ENCODE measurements around the gene WWOX. TPM values are rescaled to one million over a fixed set of nuclear protein-coding genes. Genes with fewer than 3 reads are reported as not detected.

WWOX gene
- total RNA-seq, 3 donors from 2014 or later (not counting 1 experiment from before 2014, with no cell fraction given): 21.0 to 29.8 (median 27.0) TPM

DNA sequence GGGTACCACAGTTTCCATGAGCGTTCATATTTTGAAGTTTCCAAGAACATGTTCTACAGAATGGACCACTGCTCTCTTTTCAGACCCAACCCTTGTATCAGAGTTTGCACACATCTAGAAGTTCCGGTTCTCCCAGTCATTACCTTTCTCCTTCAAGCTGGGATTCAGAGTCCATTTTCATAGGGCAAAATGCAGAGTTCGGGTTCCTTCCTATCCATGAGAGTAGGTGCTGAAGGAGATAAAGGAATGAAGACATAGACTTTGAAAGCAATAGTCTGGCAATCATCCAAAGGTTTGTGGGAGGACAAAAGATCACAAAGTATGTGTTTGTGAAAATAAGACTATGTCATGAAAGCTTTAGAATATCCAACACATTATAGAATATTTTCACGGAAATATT lies 801.5 kb downstream of the WWOX start:
- intact Hi-C loops (cut with micrococcal nuclease): no loop called here

GRCh38 chr16:78902321-78902720 lies 802.9 kb downstream of the WWOX start:
- no peaks in the 10 kb centered on the region for H3K27me3 ChIP-seq (ENCODE audit: control insufficient read depth, insufficient read depth, low read length)
- WGBS (ENCODE audit: insufficient coverage): 98% methylated on average over 13 of the region's 13 CpGs
- no peaks in the 10 kb centered on the region for H3K36me3 Mint-ChIP-seq

More for the DNA sequence above, 801.5 kb downstream of the WWOX start:
- Histone ChIP-seq H3K4me1 (ENCODE audit: control insufficient read depth, insufficient read depth, low read length) (no peaks in the 10 kb centered on the region), H3K27me3 (ENCODE audit: control insufficient read depth, insufficient read depth, low read length) (no peaks in the 10 kb centered on the region), H3K36me3 (ENCODE audit: control insufficient read depth, insufficient read depth, low read length) (no peaks in the 10 kb centered on the region), H3K27ac (ENCODE audit: low read length) (no peak overlapping the region), H3K9me3 (ENCODE audit: control insufficient read depth, insufficient read depth, low read length) (no peaks in the 10 kb centered on the region), H3K4me3 (ENCODE audit: low read length) (no peak overlapping the region)
- Mint-ChIP-seq H3K27me3 (ENCODE audit: low read depth in 2 of 2) (no peaks in the 10 kb centered on the region), H3K4me1 (peaks cover 0 to 5% of the 10 kb centered on the region in 2 donors), H3K9me3 (no peaks in the 10 kb centered on the region), H3K36me3 (no peaks in the 10 kb centered on the region), H3K27ac (no peak overlapping the region), H3K4me3 (no peak overlapping the region)
- ATAC-seq (no peak), DNase-seq (no peak)
- 94% methylated on average over 4 of the region's 4 CpGs for WGBS (ENCODE audit: insufficient coverage)
- TF ChIP-seq, protein P1, sequence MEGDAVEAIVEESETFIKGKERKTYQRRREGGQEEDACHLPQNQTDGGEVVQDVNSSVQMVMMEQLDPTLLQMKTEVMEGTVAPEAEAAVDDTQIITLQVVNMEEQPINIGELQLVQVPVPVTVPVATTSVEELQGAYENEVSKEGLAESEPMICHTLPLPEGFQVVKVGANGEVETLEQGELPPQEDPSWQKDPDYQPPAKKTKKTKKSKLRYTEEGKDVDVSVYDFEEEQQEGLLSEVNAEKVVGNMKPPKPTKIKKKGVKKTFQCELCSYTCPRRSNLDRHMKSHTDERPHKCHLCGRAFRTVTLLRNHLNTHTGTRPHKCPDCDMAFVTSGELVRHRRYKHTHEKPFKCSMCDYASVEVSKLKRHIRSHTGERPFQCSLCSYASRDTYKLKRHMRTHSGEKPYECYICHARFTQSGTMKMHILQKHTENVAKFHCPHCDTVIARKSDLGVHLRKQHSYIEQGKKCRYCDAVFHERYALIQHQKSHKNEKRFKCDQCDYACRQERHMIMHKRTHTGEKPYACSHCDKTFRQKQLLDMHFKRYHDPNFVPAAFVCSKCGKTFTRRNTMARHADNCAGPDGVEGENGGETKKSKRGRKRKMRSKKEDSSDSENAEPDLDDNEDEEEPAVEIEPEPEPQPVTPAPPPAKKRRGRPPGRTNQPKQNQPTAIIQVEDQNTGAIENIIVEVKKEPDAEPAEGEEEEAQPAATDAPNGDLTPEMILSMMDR (IDR thresholded peaks at IDR 0.05): no peak

GRCh38 chr16:78903237-78903636 lies 803.8 kb downstream of the WWOX start:
- no peaks in the 10 kb centered on the region for H3K36me3 ChIP-seq (ENCODE audit: control insufficient read depth, insufficient read depth, low read length)
- intact Hi-C loops (cut with micrococcal nuclease): no loop called here
- WGBS (ENCODE audit: insufficient coverage): 73% methylated on average over 4 of the region's 4 CpGs
- Mint-ChIP-seq H3K27ac (no peak overlapping the region), H3K4me3 (no peak overlapping the region), H3K4me1 (peaks cover 0 to 5% of the 10 kb centered on the region in 2 donors), H3K36me3 (no peaks in the 10 kb centered on the region), H3K27me3 (ENCODE audit: low read depth in 2 of 2) (no peaks in the 10 kb centered on the region), H3K9me3 (no peaks in the 10 kb centered on the region)
- ATAC-seq: no peak
- H3K27me3 ChIP-seq (ENCODE audit: control insufficient read depth, insufficient read depth, low read length): no peaks in the 10 kb centered on the region
- H3K9me3 ChIP-seq (ENCODE audit: control insufficient read depth, insufficient read depth, low read length): no peaks in the 10 kb centered on the region
- DNase-seq: peak in 1 of 2 donors; percentile 25
- TF ChIP-seq, protein P1 (IDR thresholded peaks at IDR 0.05): no peak
- no peak overlapping the region for H3K4me3 ChIP-seq (ENCODE audit: low read length)
- no peaks in the 10 kb centered on the region for H3K4me1 ChIP-seq (ENCODE audit: control insufficient read depth, insufficient read depth, low read length)
- no peak overlapping the region for H3K27ac ChIP-seq (ENCODE audit: low read length)

More at GRCh38 chr16:78902321-78902720, 802.9 kb downstream of the WWOX start:
- no peaks in the 10 kb centered on the region for H3K27me3 Mint-ChIP-seq (ENCODE audit: low read depth in 2 of 2)
- intact Hi-C loops (cut with micrococcal nuclease): no loop called here
- TF ChIP-seq, protein P1 (IDR thresholded peaks at IDR 0.05): no peak
- no peak overlapping the region for H3K27ac ChIP-seq (ENCODE audit: low read length)
- H3K9me3 ChIP-seq (ENCODE audit: control insufficient read depth, insufficient read depth, low read length): no peaks in the 10 kb centered on the region
- no peaks in the 10 kb centered on the region for H3K4me1 ChIP-seq (ENCODE audit: control insufficient read depth, insufficient read depth, low read length)
- DNase-seq: no peak
- H3K9me3 Mint-ChIP-seq: no peaks in the 10 kb centered on the region
- peaks cover 0 to 5% of the 10 kb centered on the region in 2 donors for H3K4me1 Mint-ChIP-seq
- H3K36me3 ChIP-seq (ENCODE audit: control insufficient read depth, insufficient read depth, low read length): no peaks in the 10 kb centered on the region
- H3K4me3 ChIP-seq (ENCODE audit: low read length): no peak overlapping the region
- ATAC-seq: no peak
- H3K4me3 Mint-ChIP-seq: no peak overlapping the region
- H3K27ac Mint-ChIP-seq: no peak overlapping the region

- 99% methylated on average over 4 of the region's 4 CpGs for WGBS (ENCODE audit: insufficient coverage)
- H3K4me3 Mint-ChIP-seq: no peak overlapping the region
These were observed 804.4 kb downstream of the WWOX start for GRCh38 chr16:78903843-78904242.

More at GRCh38 chr16:78903843-78904242, 804.4 kb downstream of the WWOX start:
- Histone ChIP-seq H3K36me3 (ENCODE audit: control insufficient read depth, insufficient read depth, low read length) (no peaks in the 10 kb centered on the region), H3K27me3 (ENCODE audit: control insufficient read depth, insufficient read depth, low read length) (no peaks in the 10 kb centered on the region), H3K27ac (ENCODE audit: low read length) (no peak overlapping the region), H3K4me3 (ENCODE audit: low read length) (no peak overlapping the region), H3K9me3 (ENCODE audit: control insufficient read depth, insufficient read depth, low read length) (no peaks in the 10 kb centered on the region), H3K4me1 (ENCODE audit: control insufficient read depth, insufficient read depth, low read length) (no peaks in the 10 kb centered on the region)
- Mint-ChIP-seq H3K36me3 (no peaks in the 10 kb centered on the region), H3K9me3 (no peaks in the 10 kb centered on the region), H3K27ac (no peak overlapping the region), H3K27me3 (ENCODE audit: low read depth in 2 of 2) (no peaks in the 10 kb centered on the region), H3K4me1 (peaks cover 0 to 5% of the 10 kb centered on the region in 2 donors)
- TF ChIP-seq, protein P1 (IDR thresholded peaks at IDR 0.05): no peak
- intact Hi-C loops (cut with micrococcal nuclease): no loop called here
- no peak for DNase-seq
- no peak for ATAC-seq

All from natural killer cell (primary cell).